ENCODE data around the gene FHIT. TPM values are rescaled to one million over a fixed set of nuclear protein-coding genes. Genes with fewer than 3 reads are reported as not detected.

Gene FHIT
- total and polyA plus RNA-seq, 2 of the 4 experiments (the other 2 are of a cell fraction): 0.07 TPM; not detected in 1

GRCh38 chr3:60291115-60291514 lies 960.1 kb downstream of the FHIT start:
- no peak for TF ChIP-seq RCOR1 (IDR thresholded peaks at IDR 0.05; ENCODE audit: insufficient replicate concordance, low read length)
- TF ChIP-seq MXI1 (IDR thresholded peaks at IDR 0.05; ENCODE audit: borderline replicate concordance, low read depth, low read length): no peak
- no peak for TF ChIP-seq CTCF (conservative IDR thresholded peaks at IDR 0.05; ENCODE audit: low read depth, low read length)
- no peak for TF ChIP-seq USF2 (IDR thresholded peaks at IDR 0.05; ENCODE audit: low read depth, low read length)
- no peak for TF ChIP-seq RFX5 (IDR thresholded peaks at IDR 0.05; ENCODE audit: low read depth, low read length)
- no peak for TF ChIP-seq MAFK (IDR thresholded peaks at IDR 0.05; ENCODE audit: low read depth, low read length)
- no peak for TF ChIP-seq NFE2L2 (IDR thresholded peaks at IDR 0.05; ENCODE audit: low read depth, low read length)
- TF ChIP-seq CHD1 (IDR thresholded peaks at IDR 0.05; ENCODE audit: low read depth, low read length): no peak
- TF ChIP-seq MAZ (IDR thresholded peaks at IDR 0.05; ENCODE audit: borderline replicate concordance, low read depth, low read length): no peak
- TF ChIP-seq ELK1 (IDR thresholded peaks at IDR 0.05; ENCODE audit: borderline replicate concordance, low read depth, low read length): no peak
- TF ChIP-seq RAD21 (IDR thresholded peaks at IDR 0.05; ENCODE audit: low read length): no peak
- TF ChIP-seq FOS (IDR thresholded peaks at IDR 0.05; ENCODE audit: low read depth, low read length): no peak
- no peak for TF ChIP-seq POLR2A (IDR thresholded peaks at IDR 0.05; ENCODE audit: low read depth, low read length)
- TF ChIP-seq SMC3 (IDR thresholded peaks at IDR 0.05; ENCODE audit: low read depth, low read length): no peak
- TF ChIP-seq CEBPB (IDR thresholded peaks at IDR 0.05; ENCODE audit: low read depth, low read length): no peak
- TF ChIP-seq BHLHE40 (IDR thresholded peaks at IDR 0.05; ENCODE audit: low read depth, low read length): no peak
- H3K14ac ChIP-seq (replicated peaks; ENCODE audit: low read depth, low read length): no peak overlapping the region
- no peak overlapping the region for H3K56ac ChIP-seq (ENCODE audit: extremely low read depth, insufficient read depth, low read length)
- no peak overlapping the region for H3K27ac ChIP-seq (ENCODE audit: insufficient read depth, low read length)
- H3K79me1 ChIP-seq (ENCODE audit: low read depth in 1 of 2, low read length in 2 of 2): no peaks in the 10 kb centered on the region
- intact Hi-C loops (cut with micrococcal nuclease): no loop called here
- no peaks in the 10 kb centered on the region for H4K20me1 ChIP-seq (ENCODE audit: insufficient read depth, low read length)
- WGBS, 2 experiments (ENCODE audit: extremely low coverage in 2 of 2, insufficient read length in 1 of 2): 88% methylated on average over 2 of the region's 6 CpGs; no CpG with 5 or more reads in 1 of the 2 experiments
- H2BK20ac ChIP-seq (ENCODE audit: low read depth, low read length): no peak overlapping the region
- H4K5ac ChIP-seq (ENCODE audit: low read depth, low read length): no peak overlapping the region
- H3K4ac ChIP-seq (ENCODE audit: low read depth, low read length): no peak overlapping the region
- no peaks in the 10 kb centered on the region for H3K9me1 ChIP-seq (ENCODE audit: insufficient read depth, low read length)
- no peak overlapping the region for H2BK5ac ChIP-seq (ENCODE audit: low read depth, low read length, poor library complexity, severe bottlenecking)
- no peak overlapping the region for H3K18ac ChIP-seq (ENCODE audit: low read depth, low read length)
- no TSS peak for BruUV-seq (replicated peaks)
- no peak overlapping the region for H4K8ac ChIP-seq (ENCODE audit: low read depth in 2 of 2, low read length in 2 of 2)
- ChIA-PET POLR2A (ENCODE audit: unreplicated experiment) (no interaction called here), CTCF (no interaction called here)
- H4K91ac ChIP-seq (ENCODE audit: insufficient read depth, low read depth, low read length): no peak overlapping the region
- H3K4me1 ChIP-seq (ENCODE audit: control insufficient read depth, insufficient read depth, low read length): peaks cover 5% of the 10 kb centered on the region
- in situ Hi-C loops (cut with MboI; ENCODE audit: low sequenced_read_pairs): no loop called here
- DNase-seq (no peak), ATAC-seq (ENCODE audit: low read depth) (no peak)
- H3K4me2 ChIP-seq (ENCODE audit: low read depth, low read length): no peak overlapping the region
- no peak overlapping the region for H2AK5ac ChIP-seq (ENCODE audit: low read depth, low read length)
- H2AK9ac ChIP-seq (replicated peaks; ENCODE audit: low read depth, low read length, poor library complexity): no peak overlapping the region
- H3K9me3 ChIP-seq (ENCODE audit: control insufficient read depth, insufficient read depth, low read length): no peaks in the 10 kb centered on the region
- H3K27me3 ChIP-seq (ENCODE audit: control insufficient read depth, insufficient read depth, low read length): no peaks in the 10 kb centered on the region
- no peak overlapping the region for H2BK15ac ChIP-seq (ENCODE audit: low read depth, low read length)
- no peak overlapping the region for H3K9ac ChIP-seq (ENCODE audit: low read depth, low read length)
- dilution Hi-C loops (cut with HindIII; ENCODE audit: low sequenced_read_pairs, unreplicated experiment): no loop called here
- no peak overlapping the region for H2AFZ ChIP-seq (replicated peaks; ENCODE audit: low read length, poor library complexity)
- no peaks in the 10 kb centered on the region for H3K36me3 ChIP-seq (ENCODE audit: control insufficient read depth, insufficient read depth, low read length)
- H2BK120ac ChIP-seq (ENCODE audit: low read depth, low read length): no peak overlapping the region
- no peak overlapping the region for H3K4me3 ChIP-seq (ENCODE audit: insufficient read depth, low read depth, low read length)
- H3K23ac ChIP-seq (ENCODE audit: low read depth, low read length): no peak overlapping the region
